GM19025 (cell line): ENCODE measurements around the gene FOSL2.

Experiments used
- ATAC-seq: cut with Tn5 transposase; IDR thresholded peaks from one replicate; pipeline ENCODE4 v1.9.1; 2021; ENCODE audit warnings: mild to moderate bottlenecking, low read depth, moderate library complexity; ENCODE audit not compliant: unreplicated experiment

The FOSL2 gene

DNA sequence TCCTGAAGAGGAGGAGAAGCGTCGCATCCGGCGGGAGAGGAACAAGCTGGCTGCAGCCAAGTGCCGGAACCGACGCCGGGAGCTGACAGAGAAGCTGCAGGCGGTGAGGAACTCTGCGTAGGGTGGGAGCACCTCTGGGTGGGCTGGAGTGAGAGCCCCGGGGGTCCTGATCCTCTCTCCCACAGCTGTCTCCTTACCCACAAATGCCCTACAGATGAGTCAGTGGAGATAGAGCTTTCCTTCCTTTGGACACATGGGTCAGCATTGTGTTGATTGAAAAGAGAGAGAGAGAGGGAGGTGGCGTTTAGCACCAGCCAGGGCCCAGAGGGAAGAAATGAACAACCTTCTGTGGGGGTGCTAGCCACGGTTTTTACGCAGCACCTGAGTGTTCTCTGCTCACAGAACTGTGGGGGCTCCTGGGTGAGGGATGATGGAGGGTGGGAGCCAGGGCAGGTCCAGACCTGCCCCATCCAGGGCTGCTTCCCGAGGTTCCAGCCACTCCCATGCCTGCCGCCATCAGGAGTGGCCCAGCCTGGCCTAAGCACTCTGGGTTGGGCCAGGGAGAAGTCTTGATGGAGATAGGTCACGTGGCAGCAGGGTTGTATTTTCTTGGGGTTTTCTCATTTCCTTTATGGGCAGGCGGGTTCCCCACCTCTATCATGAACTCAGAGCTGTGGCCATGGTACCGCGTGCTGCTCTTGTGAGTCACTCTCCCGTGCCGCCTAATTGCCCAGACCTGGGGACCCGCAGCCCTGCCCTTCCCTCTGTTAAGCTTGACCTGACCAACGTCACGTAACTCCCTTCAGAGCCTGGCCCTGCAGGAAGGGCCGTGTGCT is 16.3 kb downstream of the FOSL2 start:
- no peak for ATAC-seq

- no peak for ATAC-seq
These were observed 18.6 kb downstream of the FOSL2 start for GRCh38 chr2:28411166-28411755.

GRCh38 chr2:28411956-28412609 is 19.4 kb downstream of the FOSL2 start:
- no peak for ATAC-seq

DNA sequence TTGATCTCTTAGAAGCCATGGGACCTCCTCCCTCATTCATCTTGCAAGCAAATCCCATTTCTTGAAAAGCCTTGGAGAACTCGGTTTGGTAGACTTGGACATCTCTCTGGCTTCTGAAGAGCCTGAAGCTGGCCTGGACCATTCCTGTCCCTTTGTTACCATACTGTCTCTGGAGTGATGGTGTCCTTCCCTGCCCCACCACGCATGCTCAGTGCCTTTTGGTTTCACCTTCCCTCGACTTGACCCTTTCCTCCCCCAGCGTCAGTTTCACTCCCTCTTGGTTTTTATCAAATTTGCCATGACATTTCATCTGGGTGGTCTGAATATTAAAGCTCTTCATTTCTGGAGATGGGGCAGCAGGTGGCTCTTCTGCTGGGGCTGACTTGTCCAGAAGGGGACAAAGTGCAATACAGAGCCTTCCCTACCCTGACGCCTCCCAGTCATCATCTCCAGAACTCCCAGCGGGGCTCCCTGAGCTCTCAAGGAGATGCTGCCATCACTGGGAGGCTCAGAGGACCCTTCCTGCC is 20.0 kb downstream of the FOSL2 start:
- no peak for ATAC-seq

DNA sequence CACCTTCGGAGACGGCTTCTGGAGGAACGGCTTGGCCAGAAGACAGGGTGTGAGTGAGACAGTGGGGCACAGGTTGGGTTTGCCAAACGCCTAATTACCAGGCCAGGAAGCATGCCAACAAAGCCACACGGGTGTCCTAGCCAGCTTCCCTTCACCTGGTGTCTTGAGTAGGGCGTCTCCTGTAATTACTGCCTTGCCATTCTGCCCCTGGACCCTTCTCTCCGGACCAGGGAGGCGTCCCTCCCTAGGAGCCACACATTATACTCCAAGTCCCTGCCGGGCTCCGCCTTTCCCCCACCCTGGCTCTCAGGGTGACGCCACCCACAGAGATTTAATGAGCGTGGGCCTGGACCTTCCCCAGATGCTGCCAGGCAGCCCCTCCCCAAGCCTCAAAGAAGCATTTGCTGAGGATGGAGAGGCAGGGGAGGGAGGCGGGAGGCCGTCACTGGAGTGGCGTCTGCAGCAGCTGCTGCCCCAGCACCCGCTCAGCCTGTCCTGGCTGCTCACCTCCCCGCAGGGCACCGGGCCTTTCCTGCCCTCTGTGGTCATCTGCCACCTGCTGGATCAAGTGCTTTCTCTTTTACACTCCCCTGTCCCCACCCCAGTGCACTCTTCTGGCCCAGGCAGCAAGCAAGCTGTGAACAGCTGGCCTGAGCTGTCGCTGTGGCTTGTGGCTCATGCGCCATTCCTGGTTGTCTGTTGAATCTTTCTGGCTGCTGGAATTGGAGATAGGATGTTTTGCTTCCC is 20.7 kb downstream of the FOSL2 start:
- no peak for ATAC-seq

DNA sequence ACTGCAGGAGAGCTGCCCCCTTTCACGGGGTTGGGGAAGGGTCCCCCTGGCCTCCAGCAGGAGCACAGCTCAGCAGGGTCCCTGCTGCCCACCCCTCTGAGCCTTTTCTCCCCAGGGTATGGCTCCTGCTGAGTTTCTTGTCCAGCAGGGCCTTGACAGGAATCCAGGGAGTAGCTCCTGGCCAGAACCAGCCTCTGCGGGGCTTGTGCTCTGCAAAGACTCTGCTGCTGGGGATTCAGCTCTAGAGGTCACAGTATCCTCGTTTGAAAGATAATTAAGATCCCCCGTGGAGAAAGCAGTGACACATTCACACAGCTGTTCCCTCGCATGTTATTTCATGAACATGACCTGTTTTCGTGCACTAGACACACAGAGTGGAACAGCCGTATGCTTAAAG is 21.2 kb downstream of the FOSL2 start:
- ATAC-seq = no peak

GRCh38 chr2:28414583-28414982 is 21.9 kb downstream of the FOSL2 start:
- no peak for ATAC-seq

GRCh38 chr2:28415010-28415409 is 22.4 kb downstream of the FOSL2 start:
- ATAC-seq = no peak

DNA sequence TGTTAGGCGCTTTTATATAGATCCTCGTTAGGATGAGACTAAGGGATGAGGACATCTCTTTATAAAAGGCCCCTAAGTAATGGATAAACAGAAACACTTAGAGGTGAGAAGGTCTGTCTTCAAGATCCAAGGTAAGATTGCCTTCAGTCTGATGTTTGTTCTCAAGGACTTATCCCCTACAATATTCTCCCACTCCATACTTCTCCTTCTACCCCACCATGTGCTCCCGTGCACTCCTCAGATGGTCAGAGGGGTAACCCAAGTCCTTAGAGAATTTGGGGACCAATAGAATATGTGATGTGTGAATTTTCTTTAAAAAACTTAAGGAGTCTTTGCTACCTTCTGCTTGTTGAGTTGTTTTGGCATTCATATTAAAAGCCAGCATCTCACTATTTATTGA is 23.1 kb downstream of the FOSL2 start:
- ATAC-seq = no peak

GRCh38 chr2:28419003-28419402 is 26.3 kb downstream of the FOSL2 start:
- ATAC-seq = no peak

GRCh38 chr2:28419443-28420270 is 27.0 kb downstream of the FOSL2 start:
- no peak for ATAC-seq

DNA sequence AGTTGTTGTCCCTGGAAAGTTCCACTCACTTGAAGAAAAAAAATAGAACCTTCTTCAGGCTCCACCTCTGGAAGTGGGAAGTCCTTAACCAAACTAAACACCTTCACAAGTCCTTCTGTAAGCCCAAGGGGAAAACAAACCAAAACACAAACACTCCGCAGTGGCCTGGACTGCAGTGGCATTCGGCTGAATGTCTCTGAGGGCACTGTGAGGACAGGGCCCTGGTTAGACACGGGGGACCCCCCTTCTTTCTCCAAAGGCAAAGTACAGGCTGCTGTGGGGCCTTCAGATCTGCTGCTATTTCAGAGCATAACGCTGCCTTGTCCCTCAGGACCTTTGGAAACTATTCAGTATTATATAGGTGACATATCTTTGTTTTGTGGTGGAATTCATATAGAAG is 28.1 kb downstream of the FOSL2 start:
- ATAC-seq = no peak

DNA sequence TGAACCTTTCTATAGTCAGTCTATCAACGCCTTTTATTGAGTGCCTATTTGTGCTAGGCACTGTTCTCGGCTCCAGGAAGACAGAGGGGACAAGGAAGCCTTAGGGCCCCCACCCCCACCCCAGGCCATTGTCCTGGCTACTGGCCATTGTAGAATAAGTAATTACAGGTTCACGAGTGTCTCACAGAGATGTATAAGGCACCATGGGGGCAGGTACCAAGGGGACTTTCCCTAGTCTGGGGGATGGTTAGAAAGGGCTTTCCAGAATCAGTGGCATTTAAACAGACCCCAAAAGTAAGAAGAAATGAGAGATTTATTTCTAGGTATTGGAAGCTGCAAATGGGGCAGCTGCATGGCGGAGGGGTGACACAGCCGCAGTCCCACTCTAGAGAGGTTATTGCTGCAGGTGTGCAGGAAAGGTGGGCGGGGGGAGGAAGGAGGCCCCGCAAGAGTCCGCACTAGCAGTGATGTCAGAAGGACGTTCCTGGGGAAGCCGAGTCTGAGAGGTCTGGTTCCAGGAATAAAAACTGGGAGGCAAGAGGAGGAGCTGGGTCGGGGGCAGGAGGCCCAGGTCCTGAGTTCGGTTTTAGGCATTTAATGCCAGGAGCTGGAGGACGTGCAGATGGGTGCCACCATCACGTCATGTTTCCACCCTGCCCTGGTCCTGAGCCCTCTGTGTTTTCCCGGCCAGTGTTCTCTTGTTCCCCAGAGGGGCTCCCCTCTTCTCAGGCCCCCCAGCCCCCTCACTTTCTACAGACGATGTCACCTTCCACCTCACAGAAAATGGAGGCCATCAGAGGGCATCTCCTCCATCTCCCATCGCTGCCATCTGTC is 30.5 kb downstream of the FOSL2 start:
- ATAC-seq = no peak

- ATAC-seq = no peak
These were observed 31.4 kb downstream of the FOSL2 start for GRCh38 chr2:28423856-28424605.

GRCh38 chr2:28424799-28425463 is 32.3 kb downstream of the FOSL2 start:
- no peak for ATAC-seq

- no peak for ATAC-seq
These were observed 32.8 kb downstream of the FOSL2 start for GRCh38 chr2:28425464-28425835.

- ATAC-seq = no peak
These were observed 35.2 kb downstream of the FOSL2 start for GRCh38 chr2:28427741-28428415.
